Liver (tissue), 3 donors: ENCODE data around the gene CNIH3.

Experiments
- CTCF ChIP-seq: fragments of 150-350 bp; IDR thresholded peaks from 2 replicates; pipeline ENCODE4 v1.5.1; 2017; ENCODE audit warnings: improper control_type of control experiment, low read depth, low read length; ENCODE audit not compliant: missing input control
- EGR1 ChIP-seq, 2 donors: IDR thresholded peaks; 2 replicates each; pipeline ENCODE4 v1.6.1; 2016 to 2018; ENCODE audit warnings: antibody characterized with exemption in 2 of 2, low read depth in 2 of 2
- FOXA1 ChIP-seq: IDR thresholded peaks from 2 replicates; pipeline ENCODE4 v1.6.1; 2016; ENCODE audit warnings: antibody characterized with exemption
- FOXA2 ChIP-seq: IDR thresholded peaks from 2 replicates; pipeline ENCODE4 v1.6.1; 2016; ENCODE audit warnings: antibody characterized with exemption
- GABPA ChIP-seq, 2 donors: IDR thresholded peaks in 1 of 2; conservative IDR thresholded peaks in 1 of 2; 2 replicates each; pipeline ENCODE4 v1.6.1; 2016; ENCODE audit warnings: antibody characterized with exemption in 2 of 2, mild to moderate bottlenecking in 1 of 2, moderate library complexity in 1 of 2
- HNF4G ChIP-seq: IDR thresholded peaks from 2 replicates; pipeline ENCODE4 v1.6.1; 2016; ENCODE audit warnings: antibody characterized with exemption
- JUND ChIP-seq, 2 donors: IDR thresholded peaks; 2 replicates each; pipeline ENCODE4 v1.6.1; 2016; ENCODE audit warnings: antibody characterized with exemption in 2 of 2
- MAX ChIP-seq: IDR thresholded peaks from 2 replicates; pipeline ENCODE4 v1.6.1; 2016; ENCODE audit warnings: antibody characterized with exemption
- RAD21 ChIP-seq, 2 donors: IDR thresholded peaks; 2 replicates each; pipeline ENCODE4 v1.6.1; 2016; ENCODE audit warnings: antibody characterized with exemption in 2 of 2, mild to moderate bottlenecking in 2 of 2
- RXRA ChIP-seq, 2 donors: IDR thresholded peaks; 2 replicates each; pipeline ENCODE4 v1.6.1; 2017 to 2018; ENCODE audit warnings: antibody characterized with exemption in 2 of 2, mild to moderate bottlenecking in 1 of 2
- SP1 ChIP-seq: IDR thresholded peaks from 2 replicates; pipeline ENCODE4 v1.6.1; 2018; ENCODE audit warnings: antibody characterized with exemption, mild to moderate bottlenecking
- TAF1 ChIP-seq: conservative IDR thresholded peaks from 2 replicates; pipeline ENCODE4 v1.6.1; 2016; ENCODE audit warnings: antibody characterized with exemption, mild to moderate bottlenecking
- YY1 ChIP-seq: IDR thresholded peaks from 2 replicates; pipeline ENCODE4 v1.6.1; 2016; ENCODE audit warnings: antibody characterized with exemption, mild to moderate bottlenecking
- donor health status: healthy.
- donor health status: healthy.

- no peak for TF ChIP-seq CTCF
- TF ChIP-seq RAD21 (IDR thresholded peaks at IDR 0.05), result no peak
- no peak for TF ChIP-seq SP1
- no peak for TF ChIP-seq TAF1
- TF ChIP-seq EGR1 (IDR thresholded peaks at IDR 0.05; ENCODE audit: low read depth in 2 of 2), result no peak
- TF ChIP-seq JUND (IDR thresholded peaks at IDR 0.05), result no peak
- TF ChIP-seq MAX, result no peak
- no peak for TF ChIP-seq FOXA2
- TF ChIP-seq FOXA1, result no peak
- no peak for TF ChIP-seq YY1
- no peak for TF ChIP-seq RXRA (IDR thresholded peaks at IDR 0.05)
- TF ChIP-seq GABPA (IDR thresholded peaks at IDR 0.05 in 1 of 2, conservative IDR thresholded peaks at IDR 0.05 in 1 of 2), result no peak
- TF ChIP-seq HNF4G, result no peak
Observed at GRCh38 chr1:224594360-224594759, 21.8 kb upstream of the CNIH3 start.
